Body of pancreas (tissue), 4 donors: ENCODE data around the gene SCO1.

Experiments used
- CTCF ChIP-seq, 7 experiments: fragments of 450-650 bp in 4 of 7; fragments of 200-600 bp in 3 of 7; sonication (generic) in 3 of 7; IDR thresholded peaks; one replicate each; pipeline ENCODE4 v1.5.1; 2016 to 2019; ENCODE audit warnings: antibody characterized with exemption in 7 of 7
- POLR2A ChIP-seq, 3 donors: fragments of 450-650 bp; IDR thresholded peaks; one replicate each; pipeline ENCODE4 v1.6.1; 2016; ENCODE audit warnings: antibody characterized with exemption in 3 of 3, mild to moderate bottlenecking in 2 of 3

- TF ChIP-seq CTCF (IDR thresholded peaks at IDR 0.05), result no peak
- peak; percentile 69 to 87 (median 83) for TF ChIP-seq POLR2A (IDR thresholded peaks at IDR 0.05)
Measured at GRCh38 chr17:10729334-10730193, 32.2 kb upstream of the SCO1 start, which contains the start of gene TMEM220.
